Measurements from ENCODE around the gene SH3RF3.

The SH3RF3 gene

DNA sequence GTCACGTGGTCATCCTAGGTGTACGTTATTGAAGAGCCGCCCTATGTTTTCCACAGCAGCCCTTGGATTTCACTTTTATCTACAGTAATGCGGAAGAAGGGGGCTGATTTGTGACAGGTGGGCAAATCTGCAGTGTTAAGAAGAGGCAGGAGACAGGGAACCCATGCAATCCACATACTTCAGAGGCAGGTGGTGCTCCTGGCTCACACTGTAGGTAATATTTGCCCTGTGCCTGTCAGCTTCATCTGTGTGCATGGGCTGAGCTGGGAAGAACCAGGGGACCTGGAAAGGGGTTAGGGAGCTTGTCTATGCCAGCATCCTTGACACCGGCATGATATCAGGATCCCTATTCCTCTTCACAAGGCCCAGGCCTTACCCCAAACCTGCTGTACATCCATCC is 183.9 kb downstream of the SH3RF3 start:
- Histone ChIP-seq H3K4me1 (ENCODE audit: control insufficient read depth in 2 of 2, insufficient read depth in 1 of 2, low read depth in 1 of 2, low read length in 2 of 2) (no peaks in the 10 kb centered on the region), H2BK120ac (ENCODE audit: low read depth, low read length) (no peak overlapping the region), H3K14ac (ENCODE audit: low read length) (no peak overlapping the region), H3K4me2 (ENCODE audit: insufficient read depth, low read length, poor library complexity, severe bottlenecking) (no peak overlapping the region), H3K27me3 (ENCODE audit: control insufficient read depth in 3 of 3, insufficient read depth in 3 of 3, low read depth in 1 of 3, low read length in 3 of 3) (no peaks in the 10 kb centered on the region), H2AK5ac (ENCODE audit: low read depth, low read length) (no peak overlapping the region), H2AFZ (ENCODE audit: low read length) (no peak overlapping the region), H4K8ac (ENCODE audit: low read depth, low read length) (no peak overlapping the region), H3K9me3 (replicated peaks in 1 of 2; ENCODE audit: control insufficient read depth in 2 of 2, insufficient read depth in 1 of 2, low read depth in 1 of 2, low read length in 2 of 2) (no peaks in the 10 kb centered on the region), H3K18ac (ENCODE audit: low read length) (no peak overlapping the region), H3K4me3 (ENCODE audit: low read length in 2 of 2) (peak overlapping the region in 1 of 2 donors; percentile 45), H3K36me3 (replicated peaks in 1 of 2; ENCODE audit: control insufficient read depth in 2 of 2, insufficient read depth in 2 of 2, low read length in 2 of 2) (no peaks in the 10 kb centered on the region), H3K9ac (ENCODE audit: low read depth, low read length, poor library complexity) (no peak overlapping the region), H3K79me1 (ENCODE audit: low read depth, low read length) (no peaks in the 10 kb centered on the region), H2BK15ac (ENCODE audit: low read length) (no peak overlapping the region), H2BK5ac (ENCODE audit: low read length) (no peak overlapping the region), H3K4ac (ENCODE audit: low read length) (no peak overlapping the region), H3K27ac (replicated peaks; ENCODE audit: low read length) (no peak overlapping the region), H3K23ac (ENCODE audit: low read depth, low read length, poor library complexity) (no peak overlapping the region), H2BK12ac (ENCODE audit: low read length) (no peak overlapping the region), H4K91ac (ENCODE audit: low read depth, low read length, poor library complexity) (no peak overlapping the region)
- no CpG with 5 or more reads among the region's 5 CpGs for WGBS, 2 donors (ENCODE audit: extremely low coverage in 2 of 2, insufficient read length in 2 of 2, insufficient replicate concordance in 1 of 2)
- no peak for DNase-seq (ENCODE audit: low spot score)

DNA sequence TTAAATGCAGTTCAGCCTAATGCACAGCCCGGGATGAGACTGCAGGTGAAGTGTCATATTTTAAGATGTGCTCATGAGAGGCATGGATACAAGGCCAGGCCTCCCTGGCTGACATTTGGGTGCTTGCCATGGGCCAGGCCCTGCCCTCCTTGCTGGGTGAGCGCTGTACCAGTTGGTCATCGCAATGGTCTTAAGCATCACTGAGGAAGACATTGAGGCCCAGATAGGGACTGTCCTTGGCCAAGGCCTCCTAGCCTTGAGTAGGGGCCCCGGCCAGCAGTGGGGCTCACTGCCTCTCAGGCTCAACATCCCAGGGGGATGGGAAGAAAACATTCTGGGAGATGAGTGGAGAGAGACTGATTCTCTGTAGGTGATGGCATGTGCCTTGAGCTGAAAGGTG is 184.3 kb downstream of the SH3RF3 start:
- H3K9ac ChIP-seq (ENCODE audit: low read depth, low read length, poor library complexity): no peak overlapping the region
- H3K79me1 ChIP-seq (ENCODE audit: low read depth, low read length): no peaks in the 10 kb centered on the region
- no peaks in the 10 kb centered on the region for H3K27me3 ChIP-seq (ENCODE audit: control insufficient read depth in 3 of 3, insufficient read depth in 3 of 3, low read depth in 1 of 3, low read length in 3 of 3)
- DNase-seq (ENCODE audit: low spot score): no peak
- H3K4me1 ChIP-seq (ENCODE audit: control insufficient read depth in 2 of 2, insufficient read depth in 1 of 2, low read depth in 1 of 2, low read length in 2 of 2): peaks cover 2% of the 10 kb centered on the region in 2 donors
- H3K36me3 ChIP-seq (replicated peaks in 1 of 2; ENCODE audit: control insufficient read depth in 2 of 2, insufficient read depth in 2 of 2, low read length in 2 of 2): no peaks in the 10 kb centered on the region
- no peak overlapping the region for H2BK5ac ChIP-seq (ENCODE audit: low read length)
- peak overlapping the region; percentile 4 for H2BK15ac ChIP-seq (ENCODE audit: low read length)
- H2AFZ ChIP-seq (ENCODE audit: low read length): no peak overlapping the region
- WGBS, 2 donors (ENCODE audit: extremely low coverage in 2 of 2, insufficient read length in 2 of 2, insufficient replicate concordance in 1 of 2): no CpG with 5 or more reads among the region's 4 CpGs
- H4K8ac ChIP-seq (ENCODE audit: low read depth, low read length): no peak overlapping the region
- H3K23ac ChIP-seq (ENCODE audit: low read depth, low read length, poor library complexity): no peak overlapping the region
- no peak overlapping the region for H4K91ac ChIP-seq (ENCODE audit: low read depth, low read length, poor library complexity)
- H3K27ac ChIP-seq (replicated peaks; ENCODE audit: low read length): no peak overlapping the region
- H2AK5ac ChIP-seq (ENCODE audit: low read depth, low read length): peak overlapping the region; percentile 1
- H3K18ac ChIP-seq (ENCODE audit: low read length): peak overlapping the region; percentile 45
- H3K4me2 ChIP-seq (ENCODE audit: insufficient read depth, low read length, poor library complexity, severe bottlenecking): no peak overlapping the region
- H3K14ac ChIP-seq (ENCODE audit: low read length): no peak overlapping the region
- H3K4me3 ChIP-seq (ENCODE audit: low read length in 2 of 2): peak overlapping the region in 1 of 2 donors; percentile 45
- H2BK120ac ChIP-seq (ENCODE audit: low read depth, low read length): no peak overlapping the region
- H3K9me3 ChIP-seq (replicated peaks in 1 of 2; ENCODE audit: control insufficient read depth in 2 of 2, insufficient read depth in 1 of 2, low read depth in 1 of 2, low read length in 2 of 2): no peaks in the 10 kb centered on the region
- no peak overlapping the region for H3K4ac ChIP-seq (ENCODE audit: low read length)
- no peak overlapping the region for H2BK12ac ChIP-seq (ENCODE audit: low read length)

DNA sequence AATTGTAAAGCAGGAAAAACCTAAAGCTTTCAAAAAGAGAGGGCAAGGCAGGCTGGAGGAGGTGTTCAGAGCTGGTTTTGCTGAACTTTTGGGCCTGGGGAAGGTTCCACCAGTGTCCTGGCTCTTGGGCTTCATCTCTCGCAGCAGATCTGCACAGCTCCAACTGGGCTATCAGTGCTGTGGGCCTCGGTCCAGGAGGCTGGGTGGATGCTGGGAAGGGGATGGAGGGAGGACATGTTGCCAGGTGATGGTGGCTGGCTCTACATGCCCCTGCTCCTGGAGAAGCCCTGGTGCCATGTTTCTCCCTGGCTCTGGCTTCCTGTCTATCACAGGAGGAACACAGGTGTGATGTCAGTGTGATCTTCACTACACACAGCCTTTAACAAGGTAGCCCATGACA is 187.1 kb downstream of the SH3RF3 start:
- H3K36me3 ChIP-seq (replicated peaks in 1 of 2; ENCODE audit: control insufficient read depth in 2 of 2, insufficient read depth in 2 of 2, low read length in 2 of 2): no peaks in the 10 kb centered on the region
- no peak overlapping the region for H3K14ac ChIP-seq (ENCODE audit: low read length)
- H3K27ac ChIP-seq (replicated peaks; ENCODE audit: low read length): no peak overlapping the region
- H3K23ac ChIP-seq (ENCODE audit: low read depth, low read length, poor library complexity): no peak overlapping the region
- no peak overlapping the region for H3K18ac ChIP-seq (ENCODE audit: low read length)
- peaks cover 3 to 7% of the 10 kb centered on the region in 2 donors for H3K4me1 ChIP-seq (ENCODE audit: control insufficient read depth in 2 of 2, insufficient read depth in 1 of 2, low read depth in 1 of 2, low read length in 2 of 2)
- no peak overlapping the region for H3K9ac ChIP-seq (ENCODE audit: low read depth, low read length, poor library complexity)
- no peaks in the 10 kb centered on the region for H3K79me1 ChIP-seq (ENCODE audit: low read depth, low read length)
- no peaks in the 10 kb centered on the region for H3K27me3 ChIP-seq (ENCODE audit: control insufficient read depth in 3 of 3, insufficient read depth in 3 of 3, low read depth in 1 of 3, low read length in 3 of 3)
- no peak overlapping the region for H2BK120ac ChIP-seq (ENCODE audit: low read depth, low read length)
- no peak overlapping the region for H2BK15ac ChIP-seq (ENCODE audit: low read length)
- H3K4me3 ChIP-seq (ENCODE audit: low read length in 2 of 2): no peak overlapping the region
- DNase-seq (ENCODE audit: low spot score): no peak
- no peak overlapping the region for H4K8ac ChIP-seq (ENCODE audit: low read depth, low read length)
- no peak overlapping the region for H2BK5ac ChIP-seq (ENCODE audit: low read length)
- H2AK5ac ChIP-seq (ENCODE audit: low read depth, low read length): no peak overlapping the region
- no CpG with 5 or more reads among the region's 2 CpGs for WGBS, 2 donors (ENCODE audit: extremely low coverage in 2 of 2, insufficient read length in 2 of 2, insufficient replicate concordance in 1 of 2)
- no peak overlapping the region for H2AFZ ChIP-seq (ENCODE audit: low read length)
- no peak overlapping the region for H3K4me2 ChIP-seq (ENCODE audit: insufficient read depth, low read length, poor library complexity, severe bottlenecking)
- no peak overlapping the region for H3K4ac ChIP-seq (ENCODE audit: low read length)
- H3K9me3 ChIP-seq (replicated peaks in 1 of 2; ENCODE audit: control insufficient read depth in 2 of 2, insufficient read depth in 1 of 2, low read depth in 1 of 2, low read length in 2 of 2): no peaks in the 10 kb centered on the region
- H4K91ac ChIP-seq (ENCODE audit: low read depth, low read length, poor library complexity): no peak overlapping the region
- H2BK12ac ChIP-seq (ENCODE audit: low read length): no peak overlapping the region

DNA sequence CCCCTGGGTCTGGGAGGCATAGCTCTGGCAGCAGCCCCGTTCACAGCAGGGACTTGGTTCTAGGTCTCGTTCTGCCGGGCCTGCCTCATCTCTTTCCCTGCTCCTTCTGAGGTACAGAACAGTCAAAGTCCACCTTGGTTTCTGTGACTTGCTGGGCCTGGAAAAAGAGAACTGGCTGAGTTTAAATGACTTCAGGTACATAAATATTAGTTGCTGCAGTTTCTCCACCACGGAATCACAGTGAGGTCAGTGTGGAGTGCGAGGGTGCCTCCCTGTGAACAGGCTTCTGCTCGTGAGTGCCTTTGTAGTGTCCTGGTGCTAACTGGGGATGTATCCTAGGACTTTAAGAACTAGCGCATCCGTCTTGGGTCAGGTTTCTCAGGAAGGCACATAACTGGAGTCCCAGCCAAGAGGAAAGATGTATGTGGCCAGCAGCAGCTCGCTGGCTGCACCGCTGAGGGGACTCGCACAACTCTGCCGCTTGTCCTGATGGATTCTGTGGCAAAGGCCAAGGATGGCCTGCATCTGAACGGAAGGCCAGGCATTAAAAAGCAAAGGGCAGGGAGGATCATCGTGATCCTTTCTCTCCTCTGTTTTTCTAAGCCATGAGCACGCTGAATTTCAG is 188.6 kb downstream of the SH3RF3 start:
- no peaks in the 10 kb centered on the region for H3K36me3 ChIP-seq (replicated peaks in 1 of 2; ENCODE audit: control insufficient read depth in 2 of 2, insufficient read depth in 2 of 2, low read length in 2 of 2)
- H2AFZ ChIP-seq (ENCODE audit: low read length): no peak overlapping the region
- H2BK120ac ChIP-seq (ENCODE audit: low read depth, low read length): peak overlapping the region; percentile 8
- no peak overlapping the region for H3K23ac ChIP-seq (ENCODE audit: low read depth, low read length, poor library complexity)
- no CpG with 5 or more reads among the region's 15 CpGs for WGBS, 2 donors (ENCODE audit: extremely low coverage in 2 of 2, insufficient read length in 2 of 2, insufficient replicate concordance in 1 of 2)
- H2BK5ac ChIP-seq (ENCODE audit: low read length): no peak overlapping the region
- H4K91ac ChIP-seq (ENCODE audit: low read depth, low read length, poor library complexity): no peak overlapping the region
- no peak overlapping the region for H4K8ac ChIP-seq (ENCODE audit: low read depth, low read length)
- no peak overlapping the region for H2BK12ac ChIP-seq (ENCODE audit: low read length)
- H3K4me2 ChIP-seq (ENCODE audit: insufficient read depth, low read length, poor library complexity, severe bottlenecking): no peak overlapping the region
- H3K4me1 ChIP-seq (ENCODE audit: control insufficient read depth in 2 of 2, insufficient read depth in 1 of 2, low read depth in 1 of 2, low read length in 2 of 2): peaks cover 3 to 7% of the 10 kb centered on the region in 2 donors
- no peak overlapping the region for H3K14ac ChIP-seq (ENCODE audit: low read length)
- H3K18ac ChIP-seq (ENCODE audit: low read length): peak overlapping the region; percentile 22
- no peak for DNase-seq (ENCODE audit: low spot score)
- H3K9ac ChIP-seq (ENCODE audit: low read depth, low read length, poor library complexity): no peak overlapping the region
- H3K4ac ChIP-seq (ENCODE audit: low read length): no peak overlapping the region
- no peak overlapping the region for H3K4me3 ChIP-seq (ENCODE audit: low read length in 2 of 2)
- H2AK5ac ChIP-seq (ENCODE audit: low read depth, low read length): peak overlapping the region; percentile 5
- H3K79me1 ChIP-seq (ENCODE audit: low read depth, low read length): no peaks in the 10 kb centered on the region
- H2BK15ac ChIP-seq (ENCODE audit: low read length): peak overlapping the region; percentile 16
- no peaks in the 10 kb centered on the region for H3K27me3 ChIP-seq (ENCODE audit: control insufficient read depth in 3 of 3, insufficient read depth in 3 of 3, low read depth in 1 of 3, low read length in 3 of 3)
- no peak overlapping the region for H3K27ac ChIP-seq (replicated peaks; ENCODE audit: low read length)
- no peaks in the 10 kb centered on the region for H3K9me3 ChIP-seq (replicated peaks in 1 of 2; ENCODE audit: control insufficient read depth in 2 of 2, insufficient read depth in 1 of 2, low read depth in 1 of 2, low read length in 2 of 2)
